ENCODE results near the gene SPINT4. TPM values are rescaled to one million over a fixed set of nuclear protein-coding genes. Genes with fewer than 3 reads are reported as not detected.
"Not testable (repeated sequence)": the region's sequence is repeated elsewhere in the genome, so short reads cannot be mapped to it uniquely, and the experiment has no call there.

The SPINT4 gene
- total RNA-seq, 2 donors from 2014 or later: not detected

DNA sequence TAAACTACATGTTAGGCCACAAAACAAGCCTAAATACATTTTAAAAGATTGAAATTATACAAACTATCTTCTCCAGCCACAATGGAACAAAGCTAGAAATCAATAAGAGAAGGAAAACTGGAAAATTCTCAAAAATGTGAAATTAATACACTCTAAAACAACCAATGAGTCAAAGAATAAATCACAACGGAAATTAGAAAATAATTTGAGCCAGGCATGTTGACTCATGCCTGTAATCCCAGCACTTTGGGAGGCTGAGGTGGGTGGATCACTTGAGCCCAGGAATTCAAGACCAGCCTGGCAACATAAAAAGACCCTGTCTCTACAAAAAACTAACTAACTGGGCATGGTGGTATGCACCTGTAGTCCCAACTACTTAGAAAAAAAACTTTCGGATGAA, 26.7 kb upstream of the SPINT4 start:
- no peak for ATAC-seq
- H3K27me3 ChIP-seq: no peaks in the 10 kb centered on the region
- H3K36me3 ChIP-seq (replicated peaks in 1 of 2; ENCODE audit: insufficient read depth in 1 of 2, low read depth in 2 of 2): no peaks in the 10 kb centered on the region
- DNase-seq: no peak
- H3K9me3 ChIP-seq: no peaks in the 10 kb centered on the region
- intact Hi-C loops (cut with DNase I): no loop called here
- 76 to 77% methylated on average over 2 of the region's 2 CpGs for WGBS, 2 donors
- no peak overlapping the region for H3K27ac ChIP-seq
- H3K4me1 ChIP-seq: no peaks in the 10 kb centered on the region
- H3K4me3 ChIP-seq: no peak overlapping the region
- TF ChIP-seq POLR2A (IDR thresholded peaks at IDR 0.05): no peak
- TF ChIP-seq, protein P1, sequence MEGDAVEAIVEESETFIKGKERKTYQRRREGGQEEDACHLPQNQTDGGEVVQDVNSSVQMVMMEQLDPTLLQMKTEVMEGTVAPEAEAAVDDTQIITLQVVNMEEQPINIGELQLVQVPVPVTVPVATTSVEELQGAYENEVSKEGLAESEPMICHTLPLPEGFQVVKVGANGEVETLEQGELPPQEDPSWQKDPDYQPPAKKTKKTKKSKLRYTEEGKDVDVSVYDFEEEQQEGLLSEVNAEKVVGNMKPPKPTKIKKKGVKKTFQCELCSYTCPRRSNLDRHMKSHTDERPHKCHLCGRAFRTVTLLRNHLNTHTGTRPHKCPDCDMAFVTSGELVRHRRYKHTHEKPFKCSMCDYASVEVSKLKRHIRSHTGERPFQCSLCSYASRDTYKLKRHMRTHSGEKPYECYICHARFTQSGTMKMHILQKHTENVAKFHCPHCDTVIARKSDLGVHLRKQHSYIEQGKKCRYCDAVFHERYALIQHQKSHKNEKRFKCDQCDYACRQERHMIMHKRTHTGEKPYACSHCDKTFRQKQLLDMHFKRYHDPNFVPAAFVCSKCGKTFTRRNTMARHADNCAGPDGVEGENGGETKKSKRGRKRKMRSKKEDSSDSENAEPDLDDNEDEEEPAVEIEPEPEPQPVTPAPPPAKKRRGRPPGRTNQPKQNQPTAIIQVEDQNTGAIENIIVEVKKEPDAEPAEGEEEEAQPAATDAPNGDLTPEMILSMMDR (IDR thresholded peaks at IDR 0.05): no peak

DNA sequence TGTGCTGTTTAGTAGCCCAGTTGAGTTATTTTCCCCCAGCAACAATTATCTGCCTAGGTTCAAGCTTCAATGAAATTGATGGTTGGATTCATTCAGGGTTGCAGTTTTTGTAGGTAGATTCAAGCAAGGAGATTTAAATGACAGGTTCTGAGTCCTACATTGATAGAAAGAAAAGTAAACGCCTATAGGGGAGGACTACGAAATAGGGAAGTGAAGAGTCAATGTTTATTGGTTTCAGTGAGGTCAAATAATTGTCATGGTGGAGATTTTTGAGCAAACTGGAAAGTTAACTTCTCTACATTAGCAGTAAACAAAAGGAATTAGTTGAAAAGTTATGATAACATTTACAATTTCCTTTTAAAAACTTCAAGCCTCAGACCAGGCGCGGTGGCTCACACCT, 21.0 kb upstream of the SPINT4 start:
- Histone ChIP-seq H3K4me3 (no peak overlapping the region), H3K27ac (no peak overlapping the region), H3K9me3 (no peaks in the 10 kb centered on the region), H3K4me1 (no peaks in the 10 kb centered on the region), H3K27me3 (no peaks in the 10 kb centered on the region), H3K36me3 (replicated peaks in 1 of 2; ENCODE audit: insufficient read depth in 1 of 2, low read depth in 2 of 2) (no peaks in the 10 kb centered on the region)
- TF ChIP-seq, protein P1 (IDR thresholded peaks at IDR 0.05): no peak
- TF ChIP-seq POLR2A (IDR thresholded peaks at IDR 0.05): no peak
- 59 to 69% methylated on average over 4 of the region's 4 CpGs for WGBS, 2 donors
- ATAC-seq (no peak), DNase-seq (no peak)
- intact Hi-C loops (cut with DNase I): no loop called here

DNA sequence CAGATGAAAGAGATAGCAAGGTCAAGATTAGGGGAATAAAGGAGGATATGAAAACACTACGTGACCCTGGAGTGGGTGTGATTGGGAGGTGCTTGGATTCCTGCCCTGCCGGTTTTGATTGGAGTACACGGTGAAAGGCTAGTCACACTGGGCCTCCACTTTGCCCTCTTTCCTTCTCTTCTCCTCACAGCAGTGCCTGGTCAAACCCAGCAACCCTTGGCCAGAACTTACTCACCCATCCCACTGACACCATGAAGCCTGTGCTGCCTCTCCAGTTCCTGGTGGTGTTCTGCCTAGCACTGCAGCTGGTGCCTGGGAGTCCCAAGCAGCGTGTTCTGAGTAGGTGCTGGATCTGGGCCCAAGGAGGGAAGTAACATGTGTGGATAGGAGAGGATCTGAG, 20.3 kb upstream of the SPINT4 start, which contains the start of gene WFDC13:
Gene WFDC13, plus strand, starts transcription at position 166 of the 400 bp plus-strand sequence. Its CDS starts 86 bp downstream, at position 252.
- Histone ChIP-seq H3K4me1 (no peaks in the 10 kb centered on the region), H3K27ac (no peak within 1 kb of the TSS), H3K9me3 (no peaks in the 10 kb centered on the region), H3K27me3 (no peaks in the 10 kb centered on the region), H3K36me3 (replicated peaks in 1 of 2; ENCODE audit: insufficient read depth in 1 of 2, low read depth in 2 of 2) (no peaks in the 10 kb centered on the region), H3K4me3 (no peak within 1 kb of the TSS)
- TF ChIP-seq, protein P1 (IDR thresholded peaks at IDR 0.05): no peak
- no peak for TF ChIP-seq POLR2A (IDR thresholded peaks at IDR 0.05)
- intact Hi-C loops (cut with DNase I): no loop called here
- ATAC-seq (no peak), DNase-seq (no peak)
- 59 to 68% methylated on average over 4 of the region's 4 CpGs for WGBS, 2 donors

DNA sequence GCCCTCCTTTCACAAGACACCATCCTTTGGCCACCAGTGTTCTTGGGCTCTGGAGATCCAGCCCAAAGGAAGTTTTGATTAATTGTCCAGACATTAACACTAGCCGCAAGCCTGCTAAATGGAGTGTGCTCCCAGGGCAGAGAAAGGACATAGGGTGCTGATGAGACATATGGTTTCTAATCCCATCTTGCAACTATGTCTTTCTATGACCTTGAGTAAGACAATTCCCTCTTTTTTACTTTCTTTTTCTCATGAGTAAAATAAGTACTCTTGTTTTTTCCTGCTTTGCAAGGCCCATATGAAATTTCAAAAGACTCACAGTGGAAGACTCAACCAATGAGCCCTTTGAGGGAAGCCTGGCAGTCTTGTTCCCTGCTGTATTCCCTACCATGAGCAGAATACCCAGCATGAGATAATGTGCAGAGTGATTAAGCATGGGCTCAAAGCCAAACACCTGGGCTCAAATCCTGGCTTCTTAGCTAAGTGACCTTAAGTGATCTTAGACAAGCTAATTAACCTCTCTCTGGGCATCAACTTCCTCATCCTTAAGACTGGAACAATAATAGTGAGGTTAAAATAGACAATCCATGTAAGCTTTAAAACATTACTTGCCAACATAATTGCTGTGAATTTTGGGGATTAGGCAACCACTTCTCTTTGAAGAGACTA, 17.0 kb upstream of the SPINT4 start, which contains the start of gene WFDC10B:
Gene WFDC10B, minus strand, starts transcription at position 51 of the 669 bp plus-strand sequence. CDS start 19,027 bp downstream, outside the sequence.
- H3K36me3 ChIP-seq (replicated peaks in 1 of 2; ENCODE audit: insufficient read depth in 1 of 2, low read depth in 2 of 2): no peaks in the 10 kb centered on the region
- H3K9me3 ChIP-seq: no peaks in the 10 kb centered on the region
- ATAC-seq: no peak
- peak in 2 of 4 donors; percentile 4 to 13 for DNase-seq
- no peaks in the 10 kb centered on the region for H3K4me1 ChIP-seq
- WGBS, 2 donors: 81 to 100% methylated on average over 1 of the region's 1 CpG
- H3K4me3 ChIP-seq: no peak within 1 kb of the TSS
- no peak within 1 kb of the TSS for H3K27ac ChIP-seq
- no peaks in the 10 kb centered on the region for H3K27me3 ChIP-seq
- intact Hi-C loops (cut with DNase I): no loop called here
- no peak for TF ChIP-seq POLR2A (IDR thresholded peaks at IDR 0.05)
- TF ChIP-seq, protein P1 (IDR thresholded peaks at IDR 0.05): no peak

DNA sequence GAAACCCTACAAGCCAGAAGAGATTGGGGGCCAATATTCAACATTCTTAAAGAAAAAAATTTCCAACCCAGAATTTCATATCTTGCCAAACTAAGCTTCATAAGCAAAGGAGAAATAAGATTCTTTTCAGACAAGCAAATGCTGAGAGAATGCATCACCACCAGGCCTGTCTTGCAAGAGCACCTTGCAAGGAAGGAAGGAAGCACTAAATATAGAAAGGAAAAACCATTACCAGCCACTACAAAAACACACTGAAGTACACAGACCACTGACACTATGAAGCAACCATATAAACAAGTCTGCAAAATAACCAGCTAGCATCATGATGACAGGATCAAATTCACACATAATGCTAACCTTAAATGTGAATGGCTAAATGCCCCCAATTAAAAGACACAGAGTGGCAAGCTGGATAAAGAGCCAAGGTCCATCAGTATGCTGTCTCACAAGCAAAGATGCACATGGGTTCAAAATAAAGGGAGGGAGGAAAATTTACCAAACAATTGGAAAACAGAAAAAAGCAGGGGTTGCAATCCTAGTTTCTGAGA, 5.9 kb upstream of the SPINT4 start:
- H3K4me1 ChIP-seq; H3K36me3 ChIP-seq (replicated peaks in 1 of 2; ENCODE audit: insufficient read depth in 1 of 2, low read depth in 2 of 2); intact Hi-C loops (cut with DNase I); DNase-seq; H3K27ac ChIP-seq; H3K27me3 ChIP-seq; H3K9me3 ChIP-seq; ATAC-seq; H3K4me3 ChIP-seq: not testable (repeated sequence)

Data from body of pancreas (tissue), 4 donors.